Left ventricle myocardium inferior (tissue), 1 donor: ENCODE measurements around the gene SYNGR3. TPM values are rescaled to one million over a fixed set of nuclear protein-coding genes. Genes with fewer than 3 reads are reported as not detected.

Experiments used
- DNase-seq: peaks from one replicate; pipeline ENCODE4 v3.0.0-alpha.2; 2020
- H3K27ac ChIP-seq: fragments of 200-600 bp; replicated peaks from 2 replicates; pipeline ENCODE4 v1.8.0; 2021
- H3K27me3 ChIP-seq: fragments of 200-600 bp; 2 replicates; pipeline ENCODE4 v1.8.0; 2021; ENCODE audit warnings: low read depth
- H3K36me3 ChIP-seq: fragments of 200-600 bp; 2 replicates; pipeline ENCODE4 v1.8.0; 2021
- H3K4me1 ChIP-seq: fragments of 200-600 bp; 2 replicates; pipeline ENCODE4 v1.8.0; 2021
- H3K4me3 ChIP-seq: fragments of 200-600 bp; 2 replicates; pipeline ENCODE4 v1.8.0; 2021; ENCODE audit warnings: mild to moderate bottlenecking, moderate library complexity
- H3K9me3 ChIP-seq: fragments of 200-600 bp; replicated peaks from 2 replicates; pipeline ENCODE4 v1.8.0; 2021
- CTCF ChIP-seq: fragments of 200-600 bp; IDR thresholded peaks from 2 replicates; pipeline ENCODE4 v1.8.0; 2021; ENCODE audit warnings: antibody characterized with exemption, mild to moderate bottlenecking, borderline replicate concordance
- intact Hi-C: fragments of 100-400 bp; cut with micrococcal nuclease; formaldehyde crosslinking; loops from one replicate; pipeline ENCODE4 v1.11.0; 2022
- total RNA-seq: library from RNA; stranded (reverse); fragmentation: NEBNext Ultra II Directional; extraction: Animal tissue kit (Norgen Biotek cat#: 25700); gene quantifications from one replicate; pipeline ENCODE4 v1.2.1, GENCODE V29; 2021
- donor health status: DM: no; HTN: yes; CAD: no; lungs with severe emphysema.

SYNGR3 gene
- total RNA-seq, 1 donor from 2014 or later: 0.38 TPM

GRCh38 chr16:1990101-1990350, 256 bp downstream of the SYNGR3 start:
- Histone ChIP-seq H3K4me1 (peaks cover 41% of the 10 kb centered on the region), H3K27ac (no peak overlapping the region), H3K9me3 (peaks cover 4% of the 10 kb centered on the region), H3K4me3 (peak overlapping the region; percentile 66), H3K36me3 (peaks cover 21% of the 10 kb centered on the region), H3K27me3 (peaks cover 47% of the 10 kb centered on the region)
- TF ChIP-seq CTCF: no peak
- intact Hi-C loops: no loop called here
- DNase-seq: no peak

- Histone ChIP-seq H3K9me3 (peaks cover 4% of the 10 kb centered on the region), H3K4me3 (peak overlapping the region; percentile 66), H3K36me3 (peaks cover 18% of the 10 kb centered on the region), H3K27ac (no peak overlapping the region), H3K4me1 (peaks cover 36% of the 10 kb centered on the region), H3K27me3 (peaks cover 47% of the 10 kb centered on the region)
- intact Hi-C loops: no loop called here
- TF ChIP-seq CTCF: no peak
- DNase-seq: no peak
Measured at GRCh38 chr16:1990351-1991134, 773 bp downstream of the SYNGR3 start.

GRCh38 chr16:1991135-1991551, 1.4 kb downstream of the SYNGR3 start:
- peak overlapping the region; percentile 66 for H3K4me3 ChIP-seq
- no peak for DNase-seq
- H3K27me3 ChIP-seq: peaks cover 47% of the 10 kb centered on the region
- H3K4me1 ChIP-seq: peaks cover 31% of the 10 kb centered on the region
- H3K27ac ChIP-seq: no peak overlapping the region
- intact Hi-C loops: no loop called here
- H3K9me3 ChIP-seq: peaks cover 4% of the 10 kb centered on the region
- TF ChIP-seq CTCF: no peak
- H3K36me3 ChIP-seq: peaks cover 12% of the 10 kb centered on the region

- intact Hi-C loops: no loop called here
- H3K9me3 ChIP-seq: peaks cover 4% of the 10 kb centered on the region
- peak overlapping the region; percentile 66 for H3K4me3 ChIP-seq
- H3K27ac ChIP-seq: peak overlapping the region; percentile 40
- DNase-seq: no peak
- H3K27me3 ChIP-seq: peaks cover 47% of the 10 kb centered on the region
- peaks cover 8% of the 10 kb centered on the region for H3K36me3 ChIP-seq
- TF ChIP-seq CTCF: no peak
- peaks cover 31% of the 10 kb centered on the region for H3K4me1 ChIP-seq
Measured at GRCh38 chr16:1991588-1991947, 1.8 kb downstream of the SYNGR3 start.

- no peak for TF ChIP-seq CTCF
- DNase-seq: peak; percentile 95
- H3K4me1 ChIP-seq: peaks cover 31% of the 10 kb centered on the region
- intact Hi-C loops: no loop called here
- peak overlapping the region; percentile 66 for H3K4me3 ChIP-seq
- H3K27ac ChIP-seq: peak overlapping the region; percentile 40
- H3K9me3 ChIP-seq: peaks cover 4% of the 10 kb centered on the region
- H3K27me3 ChIP-seq: peaks cover 44% of the 10 kb centered on the region
- peaks cover 8% of the 10 kb centered on the region for H3K36me3 ChIP-seq
Measured at GRCh38 chr16:1991948-1992703, 2.4 kb downstream of the SYNGR3 start.
